ENCODE data around the gene RYR3. TPM values are rescaled to one million over a fixed set of nuclear protein-coding genes. Genes with fewer than 3 reads are reported as not detected.

Gene RYR3
- total RNA-seq, 4 donors from 2014 or later: 9.1 to 64.0 (median 30.4) TPM

DNA sequence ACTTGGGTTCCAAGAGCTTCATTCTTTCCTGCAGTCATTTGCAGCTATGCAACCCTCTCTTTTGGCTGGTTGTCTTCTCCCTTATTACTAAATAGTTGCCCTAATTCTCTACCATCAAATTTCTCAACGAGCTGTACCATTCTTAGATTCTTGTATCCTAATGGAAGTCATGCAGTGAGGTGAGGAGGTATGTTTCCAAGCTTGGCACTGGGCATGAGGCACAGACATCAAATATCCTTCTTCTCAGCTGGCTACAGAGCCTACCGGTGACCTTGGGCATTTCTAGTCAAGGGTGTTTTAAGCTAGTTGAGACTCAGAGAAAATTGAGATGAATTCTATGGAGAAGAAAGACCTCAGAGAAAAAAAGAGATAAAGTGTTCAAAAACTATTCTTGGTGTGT lies 166.1 kb downstream of the RYR3 start:
- Histone ChIP-seq H3K27me3 (no peaks in the 10 kb centered on the region), H3K4me3 (no peak overlapping the region), H3K27ac (no peak overlapping the region), H3K4me1 (no peaks in the 10 kb centered on the region), H3K36me3 (no peaks in the 10 kb centered on the region), H3K9me3 (no peaks in the 10 kb centered on the region)
- intact Hi-C loops (cut with DNase I; ENCODE audit: low total_unique reads): no loop called here
- DNase-seq: no peak
- TF ChIP-seq, protein P1, sequence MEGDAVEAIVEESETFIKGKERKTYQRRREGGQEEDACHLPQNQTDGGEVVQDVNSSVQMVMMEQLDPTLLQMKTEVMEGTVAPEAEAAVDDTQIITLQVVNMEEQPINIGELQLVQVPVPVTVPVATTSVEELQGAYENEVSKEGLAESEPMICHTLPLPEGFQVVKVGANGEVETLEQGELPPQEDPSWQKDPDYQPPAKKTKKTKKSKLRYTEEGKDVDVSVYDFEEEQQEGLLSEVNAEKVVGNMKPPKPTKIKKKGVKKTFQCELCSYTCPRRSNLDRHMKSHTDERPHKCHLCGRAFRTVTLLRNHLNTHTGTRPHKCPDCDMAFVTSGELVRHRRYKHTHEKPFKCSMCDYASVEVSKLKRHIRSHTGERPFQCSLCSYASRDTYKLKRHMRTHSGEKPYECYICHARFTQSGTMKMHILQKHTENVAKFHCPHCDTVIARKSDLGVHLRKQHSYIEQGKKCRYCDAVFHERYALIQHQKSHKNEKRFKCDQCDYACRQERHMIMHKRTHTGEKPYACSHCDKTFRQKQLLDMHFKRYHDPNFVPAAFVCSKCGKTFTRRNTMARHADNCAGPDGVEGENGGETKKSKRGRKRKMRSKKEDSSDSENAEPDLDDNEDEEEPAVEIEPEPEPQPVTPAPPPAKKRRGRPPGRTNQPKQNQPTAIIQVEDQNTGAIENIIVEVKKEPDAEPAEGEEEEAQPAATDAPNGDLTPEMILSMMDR (IDR thresholded peaks at IDR 0.05): no peak
- no peak for TF ChIP-seq POLR2A (IDR thresholded peaks at IDR 0.05)

DNA sequence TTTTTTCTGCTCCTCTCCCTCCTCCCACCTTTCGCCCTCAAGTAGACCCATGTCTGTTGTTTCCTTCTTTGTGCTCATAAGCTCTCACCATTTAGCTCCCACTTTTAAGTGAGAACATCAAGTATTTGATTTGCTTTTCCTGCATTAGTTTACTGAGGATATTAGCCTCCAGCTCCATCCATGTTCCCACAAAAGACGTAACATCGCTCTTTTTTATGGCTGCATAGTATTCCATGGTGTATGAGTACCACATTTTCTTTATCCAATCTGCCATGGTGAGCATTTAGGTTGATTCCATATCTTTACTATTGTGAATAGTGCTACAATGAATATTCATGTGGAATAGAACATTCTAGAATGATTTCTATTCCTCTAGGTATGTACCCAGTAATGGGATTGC lies 178.6 kb downstream of the RYR3 start:
- H3K27ac ChIP-seq: no peak overlapping the region

DNA sequence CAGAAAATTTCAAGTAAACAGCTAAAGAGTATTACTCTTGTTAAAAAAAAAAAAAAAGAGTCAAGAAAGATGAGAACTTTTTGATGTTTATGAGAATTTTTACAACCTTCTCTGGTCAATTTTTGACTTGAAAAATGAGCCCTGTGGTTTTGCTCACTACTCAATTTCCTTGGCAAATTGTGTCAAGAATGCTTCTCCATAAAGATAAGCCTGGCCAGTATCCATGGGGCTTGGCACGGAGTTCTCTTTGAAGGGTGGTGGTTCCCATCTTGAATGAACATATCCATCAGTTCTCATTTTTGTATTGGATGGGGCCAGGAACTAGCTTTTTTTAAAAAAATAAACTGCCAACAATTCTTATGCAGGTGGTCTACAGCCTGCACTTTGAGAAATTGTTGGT lies 179.9 kb downstream of the RYR3 start:
- Histone ChIP-seq H3K4me3 (no peak overlapping the region), H3K27ac (no peak overlapping the region), H3K9me3 (no peaks in the 10 kb centered on the region), H3K36me3 (no peaks in the 10 kb centered on the region), H3K4me1 (no peaks in the 10 kb centered on the region), H3K27me3 (no peaks in the 10 kb centered on the region)
- TF ChIP-seq, protein P1 (IDR thresholded peaks at IDR 0.05): no peak
- TF ChIP-seq POLR2A (IDR thresholded peaks at IDR 0.05): no peak
- DNase-seq: peak in 1 of 2 donors; percentile 24
- intact Hi-C loops (cut with DNase I; ENCODE audit: low total_unique reads): no loop called here

More for the DNA sequence above, 178.6 kb downstream of the RYR3 start:
- intact Hi-C loops (cut with DNase I; ENCODE audit: low total_unique reads): no loop called here
- DNase-seq: no peak
- Histone ChIP-seq H3K9me3 (no peaks in the 10 kb centered on the region), H3K4me3 (no peak overlapping the region), H3K36me3 (no peaks in the 10 kb centered on the region), H3K4me1 (no peaks in the 10 kb centered on the region), H3K27me3 (no peaks in the 10 kb centered on the region)
- TF ChIP-seq, protein P1 (IDR thresholded peaks at IDR 0.05): no peak
- no peak for TF ChIP-seq POLR2A (IDR thresholded peaks at IDR 0.05)

DNA sequence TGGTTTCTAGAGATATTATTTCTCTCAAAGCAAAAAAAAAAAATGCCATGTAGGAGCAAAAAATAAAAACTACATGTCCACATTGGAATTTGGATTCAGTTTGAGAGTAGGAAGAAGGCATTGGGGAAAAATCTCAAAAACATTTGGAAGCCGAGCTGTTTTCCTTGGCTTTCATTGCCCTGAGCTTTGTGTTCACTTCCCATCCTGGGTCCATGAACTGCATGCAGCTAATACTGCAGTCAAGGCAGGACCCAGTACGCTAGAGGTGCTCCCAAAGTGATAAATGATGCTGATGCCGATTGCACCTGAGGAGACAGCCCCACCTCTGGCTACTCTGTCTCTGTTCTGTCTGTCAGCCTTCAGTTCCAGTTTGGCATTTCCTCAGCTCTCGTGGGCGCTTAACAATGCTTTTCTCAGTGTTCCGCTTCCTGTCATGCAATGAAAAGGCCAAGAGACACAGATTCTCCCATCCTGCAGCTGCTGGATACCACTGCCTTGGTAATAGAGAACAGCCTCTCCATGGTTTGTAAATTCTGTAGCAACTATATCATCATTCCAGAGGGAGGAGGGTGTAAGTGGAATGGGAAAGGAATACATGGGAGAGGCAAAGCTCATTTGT lies 181.8 kb downstream of the RYR3 start:
- TF ChIP-seq, protein P1 (IDR thresholded peaks at IDR 0.05): no peak
- no peak for TF ChIP-seq POLR2A (IDR thresholded peaks at IDR 0.05)
- no peak for DNase-seq
- Histone ChIP-seq H3K36me3 (no peaks in the 10 kb centered on the region), H3K27me3 (no peaks in the 10 kb centered on the region), H3K27ac (peak overlapping the region in 1 of 2 donors; percentile 1), H3K9me3 (no peaks in the 10 kb centered on the region), H3K4me1 (no peaks in the 10 kb centered on the region), H3K4me3 (no peak overlapping the region)
- intact Hi-C loops (cut with DNase I; ENCODE audit: low total_unique reads): no loop called here

DNA sequence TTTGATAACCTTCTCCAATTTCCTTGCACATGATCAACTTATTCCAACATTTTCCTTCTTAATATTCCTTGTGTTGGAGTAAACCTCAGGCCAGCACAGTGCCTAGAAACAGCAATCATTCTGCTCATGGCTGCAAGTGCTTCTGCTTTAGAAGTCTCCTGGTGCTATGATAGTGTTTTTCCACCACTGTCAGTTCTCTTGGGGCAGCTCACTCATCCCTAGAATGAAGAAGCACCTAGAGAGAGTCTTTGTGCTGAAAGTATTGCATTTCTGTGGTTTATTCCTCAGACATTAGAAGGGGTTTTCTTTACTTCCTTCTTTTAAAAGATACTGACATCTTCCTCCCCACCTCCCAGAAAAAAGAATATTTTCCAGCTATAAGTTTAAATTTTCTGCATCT lies 183.5 kb downstream of the RYR3 start:
- Histone ChIP-seq H3K27me3 (no peaks in the 10 kb centered on the region), H3K4me1 (no peaks in the 10 kb centered on the region), H3K4me3 (no peak overlapping the region), H3K27ac (no peak overlapping the region), H3K9me3 (no peaks in the 10 kb centered on the region), H3K36me3 (no peaks in the 10 kb centered on the region)
- intact Hi-C loops (cut with DNase I; ENCODE audit: low total_unique reads): no loop called here
- DNase-seq: no peak
- TF ChIP-seq, protein P1 (IDR thresholded peaks at IDR 0.05): no peak
- no peak for TF ChIP-seq POLR2A (IDR thresholded peaks at IDR 0.05)
